GF-D8 (cell line): ENCODE results near the gene SEMA3B.
"Not testable (repeated sequence)": the region's sequence is repeated elsewhere in the genome, so short reads cannot be mapped to it uniquely, and the experiment has no call there.

ENCODE experiments used
- DNase-seq: peaks from one replicate; lab custom pipeline; 2025; lab: John Stamatoyannopoulos, UW

Gene SEMA3B

GRCh38 chr3:50272911-50273688, 4.2 kb downstream of the SEMA3B start:
- DNase-seq, result peak; percentile 9

- DNase-seq, result no peak
These were observed 4.7 kb downstream of the SEMA3B start for GRCh38 chr3:50273689-50274065.

GRCh38 chr3:50274371-50275104, 5.6 kb downstream of the SEMA3B start:
- DNase-seq, result peak; percentile 19

GRCh38 chr3:50275141-50275995, 6.4 kb downstream of the SEMA3B start:
- no peak for DNase-seq

GRCh38 chr3:50275996-50276761, 7.2 kb downstream of the SEMA3B start:
- no peak for DNase-seq

GRCh38 chr3:50276762-50277101, 7.8 kb downstream of the SEMA3B start:
- DNase-seq, result no peak

GRCh38 chr3:50278123-50278879, 9.4 kb downstream of the SEMA3B start:
- no peak for DNase-seq

- no peak for DNase-seq
These were observed 9.9 kb downstream of the SEMA3B start, which contains the start of gene LSMEM2 for GRCh38 chr3:50278880-50279224. LSMEM2 (plus strand) TSS chr3:50279087; CDS start chr3:50279114, 27 bp downstream.

- DNase-seq, result no peak
These were observed 10.5 kb downstream of the SEMA3B start for GRCh38 chr3:50279255-50280016.

GRCh38 chr3:50284121-50284520, 15.2 kb downstream of the SEMA3B start:
- DNase-seq, result not testable (repeated sequence)

GRCh38 chr3:50286322-50287227, 17.6 kb downstream of the SEMA3B start:
- DNase-seq, result no peak

GRCh38 chr3:50287262-50287661, 18.3 kb downstream of the SEMA3B start:
- DNase-seq, result no peak

- no peak for DNase-seq
These were observed 19.6 kb downstream of the SEMA3B start for GRCh38 chr3:50288387-50289007.

- no peak for DNase-seq
These were observed 20.2 kb downstream of the SEMA3B start for GRCh38 chr3:50289130-50289529.

- DNase-seq, result no peak
These were observed 21.3 kb downstream of the SEMA3B start for GRCh38 chr3:50290161-50290641.

GRCh38 chr3:50292159-50293078, 23.5 kb downstream of the SEMA3B start, which contains the start of gene IFRD2:
IFRD2 (minus strand) TSS chr3:50292429; CDS start chr3:50292274, 155 bp downstream.
- peak; percentile 91 for DNase-seq

- DNase-seq, result no peak
These were observed 24.3 kb downstream of the SEMA3B start for GRCh38 chr3:50293079-50293801.
